AG10803 (cell line): ENCODE measurements around the gene RBMS1.
A peak's percentile ranks its signal among the peaks of the same experiment; 100 is the strongest.

Source experiments
- DNase-seq: peaks from one replicate; pipeline ENCODE4 v3.0.0; 2010; ENCODE audit warnings: low read depth
- H3K4me3 ChIP-seq: 2 replicates; pipeline ENCODE4 v1.5.1; 2011; ENCODE audit warnings: mild to moderate bottlenecking, low read length, control low read depth
- TF ChIP-seq, protein P1 (sequence below): conservative IDR thresholded peaks from 2 replicates; pipeline ENCODE4 v1.5.1; 2011; ENCODE audit warnings: mild to moderate bottlenecking, low read length, control low read depth, inconsistent platforms

RBMS1 gene

GRCh38 chr2:160269803-160270570 is 223.6 kb downstream of the RBMS1 start:
- DNase-seq: peak; percentile 89
- TF ChIP-seq, protein P1, sequence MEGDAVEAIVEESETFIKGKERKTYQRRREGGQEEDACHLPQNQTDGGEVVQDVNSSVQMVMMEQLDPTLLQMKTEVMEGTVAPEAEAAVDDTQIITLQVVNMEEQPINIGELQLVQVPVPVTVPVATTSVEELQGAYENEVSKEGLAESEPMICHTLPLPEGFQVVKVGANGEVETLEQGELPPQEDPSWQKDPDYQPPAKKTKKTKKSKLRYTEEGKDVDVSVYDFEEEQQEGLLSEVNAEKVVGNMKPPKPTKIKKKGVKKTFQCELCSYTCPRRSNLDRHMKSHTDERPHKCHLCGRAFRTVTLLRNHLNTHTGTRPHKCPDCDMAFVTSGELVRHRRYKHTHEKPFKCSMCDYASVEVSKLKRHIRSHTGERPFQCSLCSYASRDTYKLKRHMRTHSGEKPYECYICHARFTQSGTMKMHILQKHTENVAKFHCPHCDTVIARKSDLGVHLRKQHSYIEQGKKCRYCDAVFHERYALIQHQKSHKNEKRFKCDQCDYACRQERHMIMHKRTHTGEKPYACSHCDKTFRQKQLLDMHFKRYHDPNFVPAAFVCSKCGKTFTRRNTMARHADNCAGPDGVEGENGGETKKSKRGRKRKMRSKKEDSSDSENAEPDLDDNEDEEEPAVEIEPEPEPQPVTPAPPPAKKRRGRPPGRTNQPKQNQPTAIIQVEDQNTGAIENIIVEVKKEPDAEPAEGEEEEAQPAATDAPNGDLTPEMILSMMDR: peak; percentile 69
- H3K4me3 ChIP-seq: peak overlapping the region; percentile 49

DNA sequence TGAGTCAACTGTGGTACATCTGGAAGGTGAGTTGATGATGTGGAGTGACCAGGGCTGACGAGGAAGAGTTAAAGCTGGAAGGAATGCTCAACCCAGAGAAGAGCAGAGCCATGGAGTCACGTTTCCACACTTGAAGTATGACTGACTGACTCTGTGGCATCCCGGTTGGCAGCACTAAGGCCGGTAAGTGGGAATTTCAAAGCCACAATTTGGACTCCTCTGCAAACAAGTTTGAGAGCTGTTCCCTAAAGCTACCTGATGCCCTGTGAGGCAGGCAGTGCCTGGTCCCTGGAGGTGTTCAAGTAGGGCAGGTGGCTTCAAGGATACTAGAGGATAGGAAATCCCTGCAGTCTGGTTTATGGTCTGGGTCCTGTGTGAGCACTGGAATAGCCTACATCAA is 224.2 kb downstream of the RBMS1 start:
- peak; percentile 48 for DNase-seq
- TF ChIP-seq, protein P1: no peak
- H3K4me3 ChIP-seq: peak overlapping the region; percentile 49

GRCh38 chr2:160268151-160268781 is 225.3 kb downstream of the RBMS1 start:
- DNase-seq: no peak
- no peak overlapping the region for H3K4me3 ChIP-seq
- TF ChIP-seq, protein P1: no peak

DNA sequence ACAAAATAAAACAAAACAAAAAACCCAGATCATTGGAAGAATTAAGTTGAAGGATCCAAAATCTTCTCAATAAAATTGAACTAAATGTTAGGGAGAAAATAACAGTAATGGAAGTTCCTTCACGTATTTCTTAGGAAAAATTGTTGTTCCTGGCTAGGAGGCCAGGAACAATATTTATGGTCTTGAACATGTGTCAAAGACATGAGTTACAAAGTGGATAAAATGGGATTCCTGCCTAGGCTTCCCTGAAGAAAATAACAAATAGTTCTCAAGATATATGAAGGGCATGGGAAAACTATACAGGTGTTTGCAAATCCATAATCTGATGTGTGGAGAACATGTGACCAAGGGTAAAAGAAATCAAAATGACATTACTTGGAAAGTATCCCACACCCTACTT is 225.9 kb downstream of the RBMS1 start:
- TF ChIP-seq, protein P1: no peak
- no peak overlapping the region for H3K4me3 ChIP-seq
- no peak for DNase-seq

- no peak for DNase-seq
- TF ChIP-seq, protein P1: no peak
- H3K4me3 ChIP-seq: no peak overlapping the region
Observed at GRCh38 chr2:160267022-160267421, 226.6 kb downstream of the RBMS1 start.

DNA sequence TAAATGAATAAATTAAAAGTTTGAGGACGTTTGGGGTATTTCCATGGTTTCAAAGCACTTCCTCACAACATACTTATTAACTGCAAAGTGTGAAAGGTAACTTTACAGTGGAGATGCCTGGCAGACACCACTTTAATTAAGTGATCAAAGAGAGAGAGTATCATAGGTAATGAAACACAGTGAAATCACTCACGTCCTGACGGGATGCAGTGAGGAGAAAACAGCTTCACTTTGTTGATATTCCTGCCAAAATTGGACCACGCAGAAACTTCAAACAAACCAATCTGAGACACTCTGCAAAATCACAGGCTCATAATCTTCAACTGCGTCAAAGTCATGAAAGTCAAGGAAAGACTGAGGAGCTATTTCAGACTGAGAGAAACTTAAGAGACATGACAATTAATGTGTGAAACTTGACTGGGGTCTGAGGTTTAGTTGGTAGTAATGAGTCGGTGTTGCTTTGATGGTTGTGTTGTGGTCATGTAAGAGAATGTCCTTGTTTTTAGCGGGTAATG is 227.5 kb downstream of the RBMS1 start:
- TF ChIP-seq, protein P1: no peak
- H3K4me3 ChIP-seq: no peak overlapping the region
- DNase-seq: no peak

GRCh38 chr2:160264308-160264707 is 229.3 kb downstream of the RBMS1 start:
- TF ChIP-seq, protein P1: no peak
- no peak for DNase-seq
- no peak overlapping the region for H3K4me3 ChIP-seq
